Activated naive CD8-positive, alpha-beta T cell treated with anti-CD3 and anti-CD28 coated beads, Interleukin-2, amount 10 ng/mL, durations not matched to agents 7 days and 5 days (primary cell): ENCODE measurements around the gene SRPK3. TPM values are rescaled to one million over a fixed set of nuclear protein-coding genes. Genes with fewer than 3 reads are reported as not detected.

Source experiments
- total RNA-seq, 2 experiments: library from RNA; stranded (reverse); gene quantifications; one replicate each; pipeline ENCODE4 v1.2.3, GENCODE V29; 2021

SRPK3 gene
- total RNA-seq, 2 experiments from 2014 or later, result not detected

Other genes with a start within 250 kb of the SRPK3 start
- 10 to 100 TPM; 19.0 to 19.7 TPM for gene CCNQ, start 181.9 kb upstream of the SRPK3 start, total RNA-seq
- not detected for gene DUSP9, start 133.8 kb upstream of the SRPK3 start, total RNA-seq
- gene PNCK, start 107.2 kb upstream of the SRPK3 start, total RNA-seq, result 1 to 10 TPM in 1 of 2 experiments, under 1 TPM in 1; 0.79 to 1.1 TPM
- 1 to 10 TPM; 1.7 to 1.9 TPM for gene SLC6A8, start 93.1 kb upstream of the SRPK3 start, total RNA-seq
- 100 to 1,000 TPM; 140 to 141 TPM for gene BCAP31, start 56.7 kb upstream of the SRPK3 start, total RNA-seq
- gene ABCD1, start 56.2 kb upstream of the SRPK3 start, total RNA-seq, result 10 to 100 TPM; 15.9 to 16.4 TPM
- gene PLXNB3, start 16.8 kb upstream of the SRPK3 start, total RNA-seq, result 1 to 10 TPM; 1.3 to 2.1 TPM
- 10 to 100 TPM; 66.3 to 67.1 TPM for gene IDH3G, start 13.3 kb downstream of the SRPK3 start, total RNA-seq
- 100 to 1,000 TPM; 158 to 162 TPM for gene SSR4, start 13.6 kb downstream of the SRPK3 start, total RNA-seq
- 1 to 10 TPM in 1 of 2 experiments, under 1 TPM in 1; 0.80 to 1.1 TPM for gene PDZD4, start 49.5 kb downstream of the SRPK3 start, total RNA-seq
- 1 to 10 TPM; 4.5 to 7.2 TPM for gene L1CAM, start 105.1 kb downstream of the SRPK3 start, total RNA-seq
- not detected for gene AVPR2, start 123.6 kb downstream of the SRPK3 start, total RNA-seq
- gene ARHGAP4, start 145.2 kb downstream of the SRPK3 start, total RNA-seq, result 100 to 1,000 TPM; 341 to 356 TPM
- gene NAA10, start 154.0 kb downstream of the SRPK3 start, total RNA-seq, result 10 to 100 TPM; 79.5 to 84.3 TPM
- 10 to 100 TPM; 18.1 to 18.8 TPM for gene RENBP, start 163.6 kb downstream of the SRPK3 start, total RNA-seq
- 100 to 1,000 TPM; 101 to 107 TPM for gene HCFC1, start 190.8 kb downstream of the SRPK3 start, total RNA-seq
- gene TMEM187, start 191.7 kb downstream of the SRPK3 start, total RNA-seq, result 1 to 10 TPM; 8.6 to 9.7 TPM
- 100 to 1,000 TPM; 127 to 135 TPM for gene IRAK1, start 238.9 kb downstream of the SRPK3 start, total RNA-seq